Fibroblast of lung (primary cell): ENCODE results near the gene OGFOD3. TPM values are rescaled to one million over a fixed set of nuclear protein-coding genes. Genes with fewer than 3 reads are reported as not detected.

Source experiments
- DNase-seq, 2 donors: peaks; one replicate each; pipeline versions ENCODE4 v3.0.0 to v3.0.0-alpha.2; 2010; ENCODE audit warnings: low read depth in 2 of 2
- H2AFZ ChIP-seq: 2 replicates; pipeline ENCODE4 v1.5.1; 2012; ENCODE audit warnings: low read length, control low read depth, inconsistent platforms
- H3K27ac ChIP-seq: 2 replicates; pipeline ENCODE4 v1.5.1; 2011; ENCODE audit warnings: low read length, control low read depth; ENCODE audit not compliant: insufficient read depth
- H3K27me3 ChIP-seq: 2 replicates; pipeline ENCODE4 v1.5.1; 2011; ENCODE audit warnings: mild to moderate bottlenecking, low read length; ENCODE audit not compliant: control insufficient read depth, insufficient read depth
- H3K36me3 ChIP-seq: 2 replicates; pipeline ENCODE4 v1.5.1; 2011; ENCODE audit warnings: low read length; ENCODE audit not compliant: control insufficient read depth, insufficient read depth
- H3K4me1 ChIP-seq: 2 replicates; pipeline ENCODE4 v1.5.1; 2011; ENCODE audit warnings: low read length; ENCODE audit not compliant: control insufficient read depth, insufficient read depth; ENCODE audit errors: extremely low read depth
- H3K4me2 ChIP-seq: 2 replicates; pipeline ENCODE4 v1.5.1; 2011; ENCODE audit warnings: low read length, control low read depth; ENCODE audit not compliant: insufficient read depth; ENCODE audit errors: extremely low read depth
- H3K4me3 ChIP-seq, 4 experiments: fragments of 200-600 bp in 1 of 4; sonication (generic) in 1 of 4; replicated peaks in 1 of 4; 2 replicates each; pipeline ENCODE4 v1.5.1; 2011 to 2016; ENCODE audit warnings: low read length in 4 of 4, low read depth in 3 of 4, mild to moderate bottlenecking in 3 of 4, control low read depth in 2 of 4, inconsistent platforms in 1 of 4, mixed read lengths in 1 of 4; ENCODE audit not compliant: insufficient read depth in 1 of 4; ENCODE audit errors: control extremely low read depth in 1 of 4
- H3K79me2 ChIP-seq: 2 replicates; pipeline ENCODE4 v1.5.1; 2012; ENCODE audit warnings: mild to moderate bottlenecking, low read length, inconsistent platforms; ENCODE audit not compliant: control insufficient read depth, insufficient read depth
- H3K9ac ChIP-seq: 2 replicates; pipeline ENCODE4 v1.5.1; 2011; ENCODE audit warnings: mild to moderate bottlenecking, low read length, control low read depth; ENCODE audit not compliant: insufficient read depth
- H3K9me3 ChIP-seq: 2 replicates; pipeline ENCODE4 v1.5.1; 2012; ENCODE audit warnings: low read depth, low read length; ENCODE audit not compliant: control insufficient read depth, insufficient read depth
- H4K20me1 ChIP-seq: 2 replicates; pipeline ENCODE4 v1.5.1; 2011; ENCODE audit warnings: low read length; ENCODE audit not compliant: control insufficient read depth, insufficient read depth; ENCODE audit errors: extremely low read depth
- EZH2 ChIP-seq: IDR thresholded peaks from 2 replicates; pipeline ENCODE4 v1.5.1; 2012; ENCODE audit warnings: low read length, control low read depth, mild to moderate bottlenecking; ENCODE audit errors: missing control alignments
- polyA plus RNA-seq, 2 donors: library from polyadenylated mRNA; depleted of rRNA in 1 of 2; stranded (reverse) in 1 of 2; unstranded in 1 of 2; fragments of >200 nt; gene quantifications; 2 replicates each; pipeline ENCODE4 v1.2.1, GENCODE V29; 2011 to 2012; ENCODE audit warnings: missing spikeins in 1 of 2
- total RNA-seq: library from RNA; depleted of rRNA; stranded (reverse); fragments of >200 nt; gene quantifications from 2 replicates; pipeline ENCODE4 v1.2.1, GENCODE V29; 2014
- TF ChIP-seq, protein P1 (sequence below), 2 donors: IDR thresholded peaks in 1 of 2; conservative IDR thresholded peaks in 1 of 2; 1 replicate in 1 of 2; 2 replicates in 1 of 2; pipeline ENCODE4 v1.5.1; 2011 to 2012; ENCODE audit warnings: low read length in 2 of 2, control low read depth in 1 of 2, inconsistent platforms in 1 of 2, low read depth in 1 of 2, mild to moderate bottlenecking in 1 of 2

Gene OGFOD3
- total and polyA plus RNA-seq, 2 donors (not counting 1 experiment from before 2014, with no cell fraction given): 25.6 to 27.1 TPM

DNA sequence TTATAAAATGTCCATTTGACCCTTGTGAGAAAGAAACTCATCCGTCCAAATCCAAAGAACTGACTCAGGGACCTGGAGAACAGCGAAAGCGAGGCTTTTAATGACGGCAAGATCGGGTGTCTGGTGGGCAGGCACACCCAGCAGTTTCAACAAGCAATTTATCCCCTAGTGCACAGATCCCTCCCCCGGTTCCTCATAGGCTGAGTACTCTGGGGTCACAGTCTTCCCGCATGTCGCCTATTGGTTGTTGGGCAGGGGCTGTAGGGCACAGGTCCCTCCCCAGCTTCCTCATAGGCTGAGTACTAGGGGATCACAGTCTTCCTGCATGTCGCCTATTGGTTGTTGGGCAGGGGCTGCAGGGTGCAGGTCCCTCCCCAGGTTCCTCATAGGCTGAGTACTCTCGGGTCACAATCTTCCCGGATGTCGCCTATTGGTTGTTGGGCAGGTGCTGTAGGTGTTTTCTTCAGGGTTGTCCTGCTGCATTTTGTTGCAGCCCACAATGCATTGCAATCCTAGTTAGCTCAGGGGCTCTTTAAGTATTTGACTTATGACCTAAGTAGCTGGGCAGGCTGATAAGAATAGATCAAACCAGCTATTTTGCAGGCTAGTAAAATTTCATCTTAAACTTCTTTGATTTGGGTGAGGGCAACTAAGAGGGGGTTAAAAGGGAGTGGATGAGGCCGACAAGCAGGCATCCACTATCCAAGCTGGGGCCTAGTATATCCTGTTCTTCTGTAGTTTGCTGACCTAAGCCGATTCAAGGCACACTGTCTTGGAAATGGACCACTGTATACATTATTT is 50.5 kb downstream of the OGFOD3 start:
- no peaks in the 10 kb centered on the region for H3K36me3 ChIP-seq
- peaks cover 30% of the 10 kb centered on the region for H3K27me3 ChIP-seq
- no peak overlapping the region for H3K4me3 ChIP-seq
- H3K27ac ChIP-seq: no peak overlapping the region
- no peak overlapping the region for H2AFZ ChIP-seq
- no peaks in the 10 kb centered on the region for H4K20me1 ChIP-seq
- H3K9ac ChIP-seq: no peak overlapping the region
- H3K79me2 ChIP-seq: no peaks in the 10 kb centered on the region
- no peaks in the 10 kb centered on the region for H3K4me1 ChIP-seq
- no peaks in the 10 kb centered on the region for H3K9me3 ChIP-seq
- DNase-seq: no peak
- TF ChIP-seq, protein P1, sequence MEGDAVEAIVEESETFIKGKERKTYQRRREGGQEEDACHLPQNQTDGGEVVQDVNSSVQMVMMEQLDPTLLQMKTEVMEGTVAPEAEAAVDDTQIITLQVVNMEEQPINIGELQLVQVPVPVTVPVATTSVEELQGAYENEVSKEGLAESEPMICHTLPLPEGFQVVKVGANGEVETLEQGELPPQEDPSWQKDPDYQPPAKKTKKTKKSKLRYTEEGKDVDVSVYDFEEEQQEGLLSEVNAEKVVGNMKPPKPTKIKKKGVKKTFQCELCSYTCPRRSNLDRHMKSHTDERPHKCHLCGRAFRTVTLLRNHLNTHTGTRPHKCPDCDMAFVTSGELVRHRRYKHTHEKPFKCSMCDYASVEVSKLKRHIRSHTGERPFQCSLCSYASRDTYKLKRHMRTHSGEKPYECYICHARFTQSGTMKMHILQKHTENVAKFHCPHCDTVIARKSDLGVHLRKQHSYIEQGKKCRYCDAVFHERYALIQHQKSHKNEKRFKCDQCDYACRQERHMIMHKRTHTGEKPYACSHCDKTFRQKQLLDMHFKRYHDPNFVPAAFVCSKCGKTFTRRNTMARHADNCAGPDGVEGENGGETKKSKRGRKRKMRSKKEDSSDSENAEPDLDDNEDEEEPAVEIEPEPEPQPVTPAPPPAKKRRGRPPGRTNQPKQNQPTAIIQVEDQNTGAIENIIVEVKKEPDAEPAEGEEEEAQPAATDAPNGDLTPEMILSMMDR (conservative IDR thresholded peaks at IDR 0.05 in 1 of 2, IDR thresholded peaks at IDR 0.05 in 1 of 2; ENCODE audit: low read depth in 1 of 2, low read length in 2 of 2): no peak
- no peak for TF ChIP-seq EZH2
- no peak overlapping the region for H3K4me2 ChIP-seq

- H3K9ac ChIP-seq: no peak overlapping the region
- H3K27me3 ChIP-seq: peaks cover 18% of the 10 kb centered on the region
- no peak for DNase-seq
- H3K4me2 ChIP-seq: no peak overlapping the region
- TF ChIP-seq, protein P1 (conservative IDR thresholded peaks at IDR 0.05 in 1 of 2, IDR thresholded peaks at IDR 0.05 in 1 of 2; ENCODE audit: low read depth in 1 of 2, low read length in 2 of 2): no peak
- TF ChIP-seq EZH2: no peak
- no peaks in the 10 kb centered on the region for H4K20me1 ChIP-seq
- no peak overlapping the region for H3K27ac ChIP-seq
- no peaks in the 10 kb centered on the region for H3K79me2 ChIP-seq
- no peak overlapping the region for H2AFZ ChIP-seq
- H3K4me3 ChIP-seq: no peak overlapping the region
- H3K4me1 ChIP-seq: no peaks in the 10 kb centered on the region
- H3K9me3 ChIP-seq: no peaks in the 10 kb centered on the region
- no peaks in the 10 kb centered on the region for H3K36me3 ChIP-seq
These were observed 51.6 kb downstream of the OGFOD3 start for GRCh38 chr17:82366749-82367148.

- Histone ChIP-seq H3K4me2 (no peak overlapping the region), H3K36me3 (no peaks in the 10 kb centered on the region), H3K27ac (no peak overlapping the region), H3K9me3 (no peaks in the 10 kb centered on the region), H3K9ac (no peak overlapping the region), H3K4me3 (no peak overlapping the region), H3K27me3 (peaks cover 11% of the 10 kb centered on the region), H3K4me1 (no peaks in the 10 kb centered on the region), H2AFZ (no peak overlapping the region), H3K79me2 (no peaks in the 10 kb centered on the region), H4K20me1 (no peaks in the 10 kb centered on the region)
- no peak for TF ChIP-seq EZH2
- TF ChIP-seq, protein P1 (conservative IDR thresholded peaks at IDR 0.05 in 1 of 2, IDR thresholded peaks at IDR 0.05 in 1 of 2; ENCODE audit: low read depth in 1 of 2, low read length in 2 of 2): no peak
- DNase-seq: no peak
These were observed 52.6 kb downstream of the OGFOD3 start for GRCh38 chr17:82365606-82366295.
